ENCODE data around the gene SPNS3.

DNA sequence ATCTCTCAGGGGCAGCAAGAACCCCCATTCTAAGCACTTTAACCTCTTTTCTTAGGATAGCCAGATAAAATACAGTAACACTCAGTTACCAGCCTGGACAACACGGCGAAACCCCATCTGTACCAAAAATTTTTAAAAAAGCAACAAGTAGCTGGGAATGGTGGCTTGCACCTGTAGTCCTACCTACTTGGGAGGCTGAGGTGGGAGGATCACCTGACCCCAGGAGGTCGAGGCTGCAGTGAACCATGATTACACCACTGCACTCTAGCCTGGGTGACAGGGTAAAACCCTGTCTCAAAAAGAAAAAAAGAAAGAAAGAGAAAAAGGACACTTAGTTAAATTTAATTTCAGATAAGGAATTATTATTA lies 38.6 kb upstream of the SPNS3 start:
- TF ChIP-seq, protein P1, sequence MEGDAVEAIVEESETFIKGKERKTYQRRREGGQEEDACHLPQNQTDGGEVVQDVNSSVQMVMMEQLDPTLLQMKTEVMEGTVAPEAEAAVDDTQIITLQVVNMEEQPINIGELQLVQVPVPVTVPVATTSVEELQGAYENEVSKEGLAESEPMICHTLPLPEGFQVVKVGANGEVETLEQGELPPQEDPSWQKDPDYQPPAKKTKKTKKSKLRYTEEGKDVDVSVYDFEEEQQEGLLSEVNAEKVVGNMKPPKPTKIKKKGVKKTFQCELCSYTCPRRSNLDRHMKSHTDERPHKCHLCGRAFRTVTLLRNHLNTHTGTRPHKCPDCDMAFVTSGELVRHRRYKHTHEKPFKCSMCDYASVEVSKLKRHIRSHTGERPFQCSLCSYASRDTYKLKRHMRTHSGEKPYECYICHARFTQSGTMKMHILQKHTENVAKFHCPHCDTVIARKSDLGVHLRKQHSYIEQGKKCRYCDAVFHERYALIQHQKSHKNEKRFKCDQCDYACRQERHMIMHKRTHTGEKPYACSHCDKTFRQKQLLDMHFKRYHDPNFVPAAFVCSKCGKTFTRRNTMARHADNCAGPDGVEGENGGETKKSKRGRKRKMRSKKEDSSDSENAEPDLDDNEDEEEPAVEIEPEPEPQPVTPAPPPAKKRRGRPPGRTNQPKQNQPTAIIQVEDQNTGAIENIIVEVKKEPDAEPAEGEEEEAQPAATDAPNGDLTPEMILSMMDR (IDR thresholded peaks at IDR 0.05 in 2 of 3, conservative IDR thresholded peaks at IDR 0.05 in 1 of 3; ENCODE audit: borderline replicate concordance in 1 of 3, insufficient read depth in 1 of 3, low read depth in 2 of 3, low read length in 2 of 3): no peak
- TF ChIP-seq POLR2AphosphoS5 (IDR thresholded peaks at IDR 0.05; ENCODE audit: low read depth, low read length): no peak

Data from HCT116 (cell line).